Left ventricle myocardium inferior (tissue), 1 donor: ENCODE results near the gene SLC38A5. TPM values are rescaled to one million over a fixed set of nuclear protein-coding genes. Genes with fewer than 3 reads are reported as not detected.

ENCODE experiments used
- DNase-seq: peaks from one replicate; pipeline ENCODE4 v3.0.0-alpha.2; 2020
- H3K27ac ChIP-seq: fragments of 200-600 bp; replicated peaks from 2 replicates; pipeline ENCODE4 v1.8.0; 2021
- H3K27me3 ChIP-seq: fragments of 200-600 bp; 2 replicates; pipeline ENCODE4 v1.8.0; 2021; ENCODE audit warnings: low read depth
- H3K36me3 ChIP-seq: fragments of 200-600 bp; 2 replicates; pipeline ENCODE4 v1.8.0; 2021
- H3K4me1 ChIP-seq: fragments of 200-600 bp; 2 replicates; pipeline ENCODE4 v1.8.0; 2021
- H3K4me3 ChIP-seq: fragments of 200-600 bp; 2 replicates; pipeline ENCODE4 v1.8.0; 2021; ENCODE audit warnings: mild to moderate bottlenecking, moderate library complexity
- H3K9me3 ChIP-seq: fragments of 200-600 bp; replicated peaks from 2 replicates; pipeline ENCODE4 v1.8.0; 2021
- intact Hi-C: fragments of 100-400 bp; cut with micrococcal nuclease; formaldehyde crosslinking; loops from one replicate; pipeline ENCODE4 v1.11.0; 2022
- total RNA-seq: library from RNA; stranded (reverse); fragmentation: NEBNext Ultra II Directional; extraction: Animal tissue kit (Norgen Biotek cat#: 25700); gene quantifications from one replicate; pipeline ENCODE4 v1.2.1, GENCODE V29; 2021
- TF ChIP-seq, protein P1 (sequence below): fragments of 200-600 bp; IDR thresholded peaks from 2 replicates; pipeline ENCODE4 v1.8.0; 2021; ENCODE audit warnings: antibody characterized with exemption, mild to moderate bottlenecking, borderline replicate concordance
- donor health status: DM: no; HTN: yes; CAD: no; lungs with severe emphysema.

The SLC38A5 gene
- total RNA-seq, 1 donor from 2014 or later, result 0.71 TPM

DNA sequence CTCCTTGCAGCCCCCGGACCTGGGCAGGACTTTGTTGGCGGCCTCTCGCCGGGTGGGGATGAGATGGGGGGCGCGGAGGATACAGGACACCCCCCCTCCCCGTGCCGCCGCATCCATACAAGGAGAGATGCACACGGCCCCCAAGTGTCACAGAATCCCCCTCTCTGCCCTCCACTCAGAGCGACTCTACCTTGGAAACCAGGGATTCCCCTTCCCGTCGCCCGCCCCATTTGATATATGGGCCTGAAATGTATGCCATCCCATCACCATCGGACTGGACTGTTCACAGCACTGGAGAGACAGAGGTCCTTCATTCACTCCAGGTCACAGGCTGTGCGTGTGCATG is 39.2 kb upstream of the SLC38A5 start:
- Histone ChIP-seq H3K4me3 (peak overlapping the region; percentile 81), H3K27ac (peak overlapping the region; percentile 85), H3K36me3 (no peaks in the 10 kb centered on the region), H3K27me3 (no peaks in the 10 kb centered on the region), H3K4me1 (peaks cover 7% of the 10 kb centered on the region), H3K9me3 (no peaks in the 10 kb centered on the region)
- TF ChIP-seq, protein P1, sequence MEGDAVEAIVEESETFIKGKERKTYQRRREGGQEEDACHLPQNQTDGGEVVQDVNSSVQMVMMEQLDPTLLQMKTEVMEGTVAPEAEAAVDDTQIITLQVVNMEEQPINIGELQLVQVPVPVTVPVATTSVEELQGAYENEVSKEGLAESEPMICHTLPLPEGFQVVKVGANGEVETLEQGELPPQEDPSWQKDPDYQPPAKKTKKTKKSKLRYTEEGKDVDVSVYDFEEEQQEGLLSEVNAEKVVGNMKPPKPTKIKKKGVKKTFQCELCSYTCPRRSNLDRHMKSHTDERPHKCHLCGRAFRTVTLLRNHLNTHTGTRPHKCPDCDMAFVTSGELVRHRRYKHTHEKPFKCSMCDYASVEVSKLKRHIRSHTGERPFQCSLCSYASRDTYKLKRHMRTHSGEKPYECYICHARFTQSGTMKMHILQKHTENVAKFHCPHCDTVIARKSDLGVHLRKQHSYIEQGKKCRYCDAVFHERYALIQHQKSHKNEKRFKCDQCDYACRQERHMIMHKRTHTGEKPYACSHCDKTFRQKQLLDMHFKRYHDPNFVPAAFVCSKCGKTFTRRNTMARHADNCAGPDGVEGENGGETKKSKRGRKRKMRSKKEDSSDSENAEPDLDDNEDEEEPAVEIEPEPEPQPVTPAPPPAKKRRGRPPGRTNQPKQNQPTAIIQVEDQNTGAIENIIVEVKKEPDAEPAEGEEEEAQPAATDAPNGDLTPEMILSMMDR, result no peak
- intact Hi-C loops, result no loop called here
- no peak for DNase-seq

DNA sequence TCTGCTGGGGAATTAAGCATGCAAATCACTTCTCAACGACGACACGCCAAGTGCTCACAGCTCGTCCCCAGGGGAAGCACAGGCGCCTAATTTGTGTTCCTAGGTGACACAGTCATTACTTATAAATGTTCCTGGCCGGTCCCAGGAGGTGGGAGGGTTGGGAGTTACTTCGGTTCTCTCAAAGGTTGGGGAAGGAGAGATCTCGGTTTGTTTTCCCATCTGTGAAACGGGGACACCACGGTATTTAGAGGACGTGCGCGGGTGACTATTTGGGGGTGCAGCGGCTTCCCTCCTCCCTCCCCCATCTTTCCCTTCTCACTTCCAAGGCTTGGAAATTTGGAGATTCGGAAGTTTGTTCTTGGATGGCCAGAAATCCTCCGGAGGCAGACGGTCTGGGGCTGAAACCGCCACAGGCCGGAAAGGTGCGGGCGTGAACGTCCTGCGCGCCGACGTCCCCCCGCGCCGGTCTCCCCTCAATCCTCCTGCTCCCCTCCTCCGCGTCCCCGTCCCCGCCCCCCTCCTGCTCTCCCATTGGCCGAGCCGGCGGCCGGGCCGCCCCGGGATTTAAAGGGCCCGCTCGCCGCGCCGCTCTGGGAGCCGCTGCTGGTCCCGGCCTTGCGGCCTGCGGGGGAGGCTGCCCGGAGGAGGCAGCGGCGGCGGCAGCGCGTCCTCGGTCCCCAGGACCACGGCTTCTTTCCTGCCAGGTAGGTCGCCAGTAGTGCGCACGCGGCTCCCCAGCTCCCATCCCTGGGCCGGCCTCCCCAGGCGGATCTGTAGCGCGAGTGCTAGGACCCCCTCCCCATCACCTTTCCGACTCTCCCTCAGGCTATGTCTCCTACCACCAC is 38.6 kb upstream of the SLC38A5 start, which contains the start of gene PORCN:
Gene PORCN, plus strand, starts transcription at position 593 of the 845 bp plus-strand sequence. CDS start 829 bp downstream, outside the sequence.
- H3K36me3 ChIP-seq, result no peaks in the 10 kb centered on the region
- peak; percentile 86 for DNase-seq
- H3K4me3 ChIP-seq, result peak within 1 kb of the TSS; percentile 81
- H3K9me3 ChIP-seq, result no peaks in the 10 kb centered on the region
- TF ChIP-seq, protein P1, result no peak
- intact Hi-C loops, result no loop called here
- peak within 1 kb of the TSS; percentile 85 for H3K27ac ChIP-seq
- no peaks in the 10 kb centered on the region for H3K27me3 ChIP-seq
- H3K4me1 ChIP-seq, result peaks cover 7% of the 10 kb centered on the region

DNA sequence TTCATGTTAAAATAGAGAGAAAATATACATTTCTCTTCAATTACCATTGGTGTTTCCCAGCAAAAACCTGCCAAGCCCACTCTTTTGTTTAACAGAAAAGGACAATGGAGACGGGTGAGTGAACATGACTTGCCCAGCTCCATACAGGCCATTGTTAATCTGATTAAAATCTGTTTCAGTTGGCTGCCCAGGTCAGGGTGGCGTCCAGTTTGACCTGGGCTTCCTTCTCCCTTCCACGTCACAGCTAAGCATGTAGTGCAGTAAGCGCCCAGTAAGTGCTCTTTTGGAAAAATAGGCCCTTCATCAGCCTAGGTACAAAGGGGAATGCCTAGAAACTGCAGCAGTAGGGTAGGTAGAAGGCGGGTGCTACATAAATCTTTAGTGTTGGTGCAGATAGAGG is 37.2 kb upstream of the SLC38A5 start:
- H3K4me1 ChIP-seq, result peaks cover 7% of the 10 kb centered on the region
- no peaks in the 10 kb centered on the region for H3K36me3 ChIP-seq
- intact Hi-C loops, result no loop called here
- TF ChIP-seq, protein P1, result no peak
- no peak overlapping the region for H3K4me3 ChIP-seq
- no peaks in the 10 kb centered on the region for H3K27me3 ChIP-seq
- H3K27ac ChIP-seq, result no peak overlapping the region
- H3K9me3 ChIP-seq, result no peaks in the 10 kb centered on the region
- no peak for DNase-seq

DNA sequence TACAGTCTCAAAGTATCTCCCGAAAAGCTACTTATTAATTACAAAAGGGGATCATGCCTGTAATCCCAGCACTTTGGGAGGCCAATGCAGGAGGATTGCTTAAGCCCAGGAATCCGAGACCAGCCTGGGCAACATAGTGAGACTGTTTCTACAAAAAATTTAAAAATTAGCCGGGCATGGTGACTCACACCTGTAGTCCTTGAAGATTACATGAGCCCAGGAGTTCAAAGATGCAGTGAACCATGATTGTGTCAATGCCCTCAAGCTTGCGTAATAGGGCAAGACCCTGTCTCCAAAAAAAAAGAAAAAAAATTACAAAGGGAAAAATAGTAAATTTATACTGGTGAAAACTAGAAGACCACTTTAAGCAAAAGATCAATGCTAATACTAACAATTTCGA is 35.4 kb upstream of the SLC38A5 start:
- DNase-seq, result no peak
- no peaks in the 10 kb centered on the region for H3K9me3 ChIP-seq
- H3K4me1 ChIP-seq, result peaks cover 7% of the 10 kb centered on the region
- no peak overlapping the region for H3K27ac ChIP-seq
- intact Hi-C loops, result no loop called here
- H3K4me3 ChIP-seq, result no peak overlapping the region
- H3K36me3 ChIP-seq, result no peaks in the 10 kb centered on the region
- TF ChIP-seq, protein P1, result no peak
- H3K27me3 ChIP-seq, result no peaks in the 10 kb centered on the region

DNA sequence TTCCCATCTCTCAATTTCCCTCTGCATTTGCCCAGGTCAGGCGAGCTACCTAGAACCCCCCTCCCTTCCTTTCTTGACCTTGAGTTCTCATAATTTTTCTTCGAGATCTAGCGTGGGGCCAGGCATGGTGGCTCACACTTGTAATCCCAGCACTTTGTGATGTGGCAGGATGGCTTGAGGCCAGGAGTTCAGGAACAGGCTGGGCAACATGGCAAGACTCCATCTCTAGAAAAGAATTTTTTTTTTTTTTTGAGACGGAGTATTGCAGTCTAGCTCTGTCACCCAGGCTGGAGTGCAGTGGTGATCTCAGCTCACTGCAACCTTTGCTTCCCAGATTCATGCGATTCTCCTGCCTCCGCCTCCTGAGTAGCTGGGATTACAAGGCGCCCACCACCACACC is 34.2 kb upstream of the SLC38A5 start:
- H3K36me3 ChIP-seq, result no peaks in the 10 kb centered on the region
- H3K4me1 ChIP-seq, result no peaks in the 10 kb centered on the region
- intact Hi-C loops, result no loop called here
- H3K27ac ChIP-seq, result no peak overlapping the region
- no peaks in the 10 kb centered on the region for H3K9me3 ChIP-seq
- DNase-seq, result no peak
- H3K4me3 ChIP-seq, result no peak overlapping the region
- H3K27me3 ChIP-seq, result no peaks in the 10 kb centered on the region
- TF ChIP-seq, protein P1, result no peak
